Measurements from ENCODE around the gene TMEFF2. TPM values are rescaled to one million over a fixed set of nuclear protein-coding genes. Genes with fewer than 3 reads are reported as not detected.

Gene TMEFF2
- total RNA-seq, 1 donor from 2014 or later: not detected

DNA sequence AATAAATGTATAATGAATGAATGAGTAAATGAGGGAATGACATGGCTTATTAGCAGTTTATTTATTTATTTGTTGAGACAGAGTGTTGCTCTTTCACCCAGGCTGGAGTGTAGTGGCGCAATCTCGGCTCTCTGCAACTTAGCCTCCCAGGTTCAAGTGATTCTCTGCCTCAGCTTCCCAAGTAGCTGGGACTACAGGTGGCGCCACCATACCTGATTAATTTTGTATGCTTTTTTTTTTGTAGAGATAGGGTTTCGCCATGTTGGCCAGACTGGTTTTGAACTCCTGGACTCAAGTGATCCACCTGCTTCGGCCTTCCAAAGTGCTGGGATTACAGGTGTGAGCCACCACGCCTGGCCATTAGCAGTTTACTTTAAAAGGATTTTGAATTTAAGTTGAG, 247.5 kb downstream of the TMEFF2 start:
- DNase-seq (ENCODE audit: low spot score): no peak
- intact Hi-C loops (cut with DNase I): no loop called here

DNA sequence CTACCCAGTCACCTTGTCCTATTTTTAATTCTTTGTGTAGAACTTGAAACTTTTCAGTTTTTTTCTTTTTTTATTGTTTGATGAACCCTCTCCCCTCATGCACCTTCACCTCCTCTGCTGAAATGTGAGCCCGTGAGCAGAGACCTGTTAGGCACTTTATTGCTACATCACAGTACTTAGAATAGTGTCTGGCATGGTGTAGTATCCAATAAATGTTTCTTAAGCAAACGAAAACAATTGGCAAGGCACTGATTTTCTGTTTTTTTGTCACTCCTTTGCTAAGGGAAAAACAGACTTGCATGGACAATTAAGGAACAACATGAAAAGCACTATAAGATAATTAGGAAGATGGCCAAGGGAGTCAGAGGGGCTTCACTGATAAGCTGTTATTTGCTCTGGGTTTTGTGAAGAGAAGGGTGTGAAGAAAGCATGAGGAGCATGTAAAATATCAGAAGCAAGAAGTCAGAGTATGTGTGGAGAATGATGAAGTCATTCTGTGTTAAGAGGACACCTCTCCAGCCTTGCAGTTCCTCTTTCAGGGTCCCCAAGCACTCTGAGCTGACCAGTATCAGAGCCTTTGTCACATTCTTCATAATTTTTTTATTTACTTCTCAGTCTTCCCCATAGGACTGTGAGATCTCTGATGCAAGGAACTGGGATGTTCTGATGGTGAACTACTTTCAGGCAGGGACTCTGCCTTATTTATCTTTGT, 248.1 kb downstream of the TMEFF2 start:
- no peak for DNase-seq (ENCODE audit: low spot score)
- intact Hi-C loops (cut with DNase I): no loop called here

DNA sequence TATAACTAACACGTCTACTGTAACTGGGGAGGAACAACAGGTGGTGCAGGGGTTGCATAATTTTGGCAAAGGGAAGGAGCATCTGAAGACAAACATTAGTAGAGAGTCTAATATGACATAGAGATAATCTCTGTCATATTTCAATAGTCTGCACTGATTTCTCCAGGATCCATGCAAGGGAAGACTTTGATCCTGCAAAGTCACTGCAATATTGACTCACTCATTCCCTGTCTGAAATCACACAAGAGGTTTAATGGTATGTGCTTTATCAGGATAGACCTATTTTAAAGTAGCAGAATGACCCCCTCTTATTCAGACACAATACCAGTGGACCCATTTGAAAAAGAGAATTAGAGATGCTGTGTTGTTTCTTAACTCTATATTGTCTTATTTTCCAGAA, 249.1 kb downstream of the TMEFF2 start:
- no peak for DNase-seq (ENCODE audit: low spot score)
- intact Hi-C loops (cut with DNase I): no loop called here

DNA sequence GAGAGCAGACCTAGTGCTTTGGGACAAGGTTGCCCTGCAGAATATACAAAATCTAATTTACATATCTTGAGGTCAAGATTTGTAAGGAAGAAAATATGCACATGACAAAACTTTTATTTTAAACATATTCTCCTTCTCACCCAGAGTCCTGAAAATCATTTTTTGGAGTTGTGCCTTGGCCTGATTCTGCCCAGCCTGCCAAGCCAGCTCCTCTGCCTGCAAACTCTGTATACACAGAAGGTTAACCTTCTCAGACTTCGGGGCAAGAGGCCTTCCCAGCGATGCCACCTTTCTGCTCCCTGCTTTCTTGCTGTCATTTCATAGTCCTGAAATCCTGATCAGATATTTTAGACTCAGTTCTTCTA, 252.0 kb downstream of the TMEFF2 start:
- intact Hi-C loops (cut with DNase I): no loop called here
- no peak for DNase-seq (ENCODE audit: low spot score)

DNA sequence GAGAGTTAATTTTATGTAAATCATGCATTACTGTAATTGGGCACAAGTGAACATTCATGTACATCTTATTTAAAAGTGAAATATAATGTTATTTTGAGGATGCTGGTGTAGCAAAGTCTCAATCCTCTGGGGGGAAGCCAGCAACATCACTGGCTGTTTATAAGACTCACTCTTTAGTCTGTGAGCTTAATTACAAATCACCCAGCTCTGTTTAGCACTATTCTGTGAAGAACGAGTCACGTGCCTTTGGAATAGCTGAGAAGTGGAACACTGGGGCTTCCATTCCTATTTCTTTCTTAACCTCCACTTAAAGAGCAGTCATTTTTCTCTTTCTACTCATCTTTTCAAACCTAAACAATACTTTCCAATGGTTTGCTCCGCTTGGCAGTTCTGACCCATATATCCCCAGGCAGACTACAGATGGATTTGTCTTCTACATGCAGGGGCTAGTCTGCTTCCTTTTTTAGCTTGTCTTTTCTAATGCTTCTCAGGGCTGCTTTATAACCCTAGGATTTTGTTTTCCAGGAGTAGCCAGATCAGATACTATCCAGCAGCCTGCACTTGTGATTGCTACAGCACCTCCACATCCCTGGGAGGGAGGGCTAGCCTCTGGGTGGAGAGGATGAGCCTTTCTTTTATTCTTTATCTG, 252.5 kb downstream of the TMEFF2 start:
- intact Hi-C loops (cut with DNase I): no loop called here
- no peak for DNase-seq (ENCODE audit: low spot score)

DNA sequence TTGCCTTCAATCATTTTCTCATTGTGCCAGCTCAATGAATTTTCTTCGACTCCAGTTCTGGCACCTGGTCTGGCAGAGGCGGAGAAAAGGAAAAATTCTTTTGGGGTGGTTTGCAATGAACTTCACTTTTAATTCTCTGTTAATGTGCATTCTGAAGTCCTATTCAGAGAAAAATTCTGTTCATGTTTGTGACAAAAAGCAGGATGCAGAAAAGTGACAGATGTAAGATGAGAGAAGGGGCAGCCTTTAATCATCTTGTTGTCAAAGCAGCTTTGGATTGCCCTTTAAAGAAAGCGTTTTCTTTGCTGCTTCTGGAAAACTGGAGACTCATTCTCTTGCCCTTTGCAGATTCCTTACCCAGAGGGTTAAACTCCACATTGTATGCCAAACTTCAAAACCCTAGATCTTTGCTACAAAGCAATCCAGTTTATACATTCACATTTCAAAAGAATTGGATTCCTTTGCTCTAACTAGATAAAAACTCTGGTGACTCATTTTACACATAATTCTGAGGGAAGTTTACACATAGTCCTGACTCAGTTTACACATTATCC, 253.3 kb downstream of the TMEFF2 start:
- intact Hi-C loops (cut with DNase I): no loop called here
- no peak for DNase-seq (ENCODE audit: low spot score)

DNA sequence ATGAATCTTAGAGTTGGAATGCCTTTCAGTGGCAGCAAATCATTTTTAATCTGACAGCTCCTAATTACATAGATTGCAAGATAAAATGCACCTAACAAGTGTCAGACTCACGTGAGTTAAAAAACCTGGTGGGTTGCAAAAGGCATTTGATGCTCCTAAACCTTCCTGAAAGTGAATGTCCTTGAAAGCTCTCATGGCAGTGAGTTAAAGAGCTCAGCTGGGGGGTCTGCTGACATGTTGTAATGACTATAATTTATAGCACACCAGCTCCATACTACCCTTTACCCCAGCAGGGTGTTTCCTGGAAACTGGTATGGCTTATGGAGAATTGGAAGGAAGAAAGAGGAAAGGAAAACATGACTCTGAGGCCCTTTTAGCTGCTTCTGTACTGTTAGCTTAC, 256.0 kb downstream of the TMEFF2 start:
- intact Hi-C loops (cut with DNase I): no loop called here
- no peak for DNase-seq (ENCODE audit: low spot score)

DNA sequence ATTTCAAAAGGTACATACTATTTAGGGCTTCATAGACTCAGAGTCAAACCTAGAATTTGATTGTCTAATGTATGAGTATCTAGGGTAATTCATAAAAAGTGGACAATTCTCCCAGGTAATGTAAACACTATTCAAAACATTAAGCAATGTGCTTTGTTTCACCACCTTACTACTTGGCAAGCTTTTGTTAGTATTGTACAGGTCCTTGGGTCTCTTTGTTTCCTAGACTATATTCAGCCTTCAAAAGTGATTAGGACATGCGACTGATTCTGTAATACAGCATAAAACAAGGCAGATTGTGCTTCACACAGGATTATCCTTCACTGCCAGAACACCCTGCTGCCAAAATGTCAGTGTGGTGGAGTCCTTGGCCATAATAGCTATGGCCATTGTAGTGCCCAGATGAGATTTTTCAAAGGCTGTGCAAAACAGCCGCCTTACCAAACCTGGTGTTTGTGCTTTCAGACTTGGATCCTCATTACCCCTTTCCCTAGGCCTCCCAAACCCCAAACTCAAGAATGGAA, 257.8 kb downstream of the TMEFF2 start:
- DNase-seq (ENCODE audit: low spot score): no peak
- intact Hi-C loops (cut with DNase I): no loop called here

DNA sequence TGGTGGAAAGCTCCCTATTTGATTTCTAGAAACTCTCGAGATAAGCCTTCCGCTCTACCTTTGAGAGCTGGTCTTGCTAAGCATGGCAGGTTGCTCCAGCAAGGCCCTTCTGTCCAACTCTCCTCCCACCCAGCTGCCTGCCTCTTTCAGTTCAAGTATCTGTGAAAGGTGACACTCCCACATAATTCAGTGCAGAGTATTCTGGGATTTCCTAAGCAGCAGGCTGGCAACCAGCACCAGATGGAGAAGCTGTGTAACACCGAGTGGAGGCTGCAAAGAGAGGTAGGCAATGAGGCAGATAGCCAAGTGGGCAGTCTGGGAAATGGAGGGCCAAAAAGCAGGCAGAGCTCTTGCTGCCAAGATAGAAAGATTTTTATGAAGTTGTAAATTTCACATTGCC, 259.5 kb downstream of the TMEFF2 start:
- intact Hi-C loops (cut with DNase I): no loop called here
- DNase-seq (ENCODE audit: low spot score): no peak

DNA sequence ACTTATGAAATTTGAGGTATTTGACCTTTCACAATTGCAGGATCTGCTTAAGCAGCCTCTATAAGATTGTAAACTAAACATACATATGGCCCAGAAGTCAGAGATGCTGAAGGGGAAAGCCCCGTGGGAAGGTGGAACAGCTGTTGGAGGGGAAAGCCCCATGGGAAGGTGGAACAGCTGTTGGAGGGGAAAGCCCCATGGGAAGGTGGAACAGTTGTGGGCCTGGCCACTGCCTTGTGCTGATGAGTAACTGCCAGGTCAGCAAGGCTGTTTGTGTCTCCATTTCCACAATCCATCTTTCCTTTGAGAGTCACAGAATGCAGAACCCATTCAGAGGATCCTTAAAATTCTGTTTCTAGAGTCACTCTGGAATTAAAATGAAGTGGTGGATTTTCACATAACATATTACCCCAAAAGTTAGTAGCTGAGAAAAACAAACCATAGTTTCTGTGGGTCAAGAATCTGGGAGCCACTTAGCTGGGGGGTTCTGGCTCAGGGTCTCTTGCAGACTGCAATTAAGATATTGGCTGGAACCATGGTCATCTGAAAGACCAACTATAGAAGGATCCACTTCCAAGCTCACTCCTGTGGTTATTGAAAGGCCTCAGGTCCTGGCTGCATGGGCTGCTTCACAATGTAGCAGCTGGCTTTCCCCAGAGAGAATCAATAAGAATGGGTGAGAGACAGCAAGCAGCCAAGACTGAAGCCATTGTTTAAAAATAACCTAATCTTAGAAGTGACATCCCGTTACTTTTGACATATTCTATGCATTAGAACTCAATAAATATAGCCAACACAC, 261.2 kb downstream of the TMEFF2 start:
- no peak for DNase-seq (ENCODE audit: low spot score)
- intact Hi-C loops (cut with DNase I): no loop called here

DNA sequence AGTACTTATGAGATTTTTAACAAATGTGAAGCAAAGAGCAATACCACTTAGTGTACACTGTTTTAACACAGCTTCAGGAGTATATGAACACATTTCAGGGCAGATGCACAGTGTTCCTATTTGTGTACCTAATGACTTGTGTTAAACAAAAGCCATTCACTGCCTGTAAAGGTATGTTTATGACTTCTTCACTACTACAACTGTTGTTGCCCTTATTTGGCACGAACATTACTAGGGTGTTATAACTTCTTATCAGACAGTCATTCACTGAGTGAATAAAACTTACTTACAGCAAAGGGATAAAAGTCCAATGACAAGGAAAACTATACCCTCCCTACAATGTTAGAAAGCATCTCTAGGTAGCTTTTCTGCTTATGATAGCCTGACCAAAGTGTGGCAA, 262.4 kb downstream of the TMEFF2 start:
- no peak for DNase-seq (ENCODE audit: low spot score)
- intact Hi-C loops (cut with DNase I): no loop called here

DNA sequence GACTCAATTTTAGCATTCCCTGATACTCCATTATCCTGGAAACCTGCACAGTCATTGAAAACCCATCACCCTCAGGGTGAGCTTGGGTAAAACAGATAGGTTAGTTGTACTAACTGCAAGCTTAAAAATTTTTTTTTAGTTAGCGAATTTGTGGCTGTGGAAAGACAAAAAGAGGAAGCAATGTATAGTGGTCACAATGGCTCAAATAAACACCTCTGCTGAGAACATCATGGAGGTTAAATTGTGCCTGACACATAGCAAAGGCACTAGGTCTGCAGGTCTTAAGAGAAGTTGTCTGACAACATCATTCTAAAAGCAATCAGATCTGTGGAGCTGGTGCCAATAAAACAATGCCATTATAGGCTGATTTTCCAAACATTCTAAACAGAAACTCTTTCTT, 263.4 kb downstream of the TMEFF2 start:
- DNase-seq (ENCODE audit: low spot score): no peak
- intact Hi-C loops (cut with DNase I): no loop called here

DNA sequence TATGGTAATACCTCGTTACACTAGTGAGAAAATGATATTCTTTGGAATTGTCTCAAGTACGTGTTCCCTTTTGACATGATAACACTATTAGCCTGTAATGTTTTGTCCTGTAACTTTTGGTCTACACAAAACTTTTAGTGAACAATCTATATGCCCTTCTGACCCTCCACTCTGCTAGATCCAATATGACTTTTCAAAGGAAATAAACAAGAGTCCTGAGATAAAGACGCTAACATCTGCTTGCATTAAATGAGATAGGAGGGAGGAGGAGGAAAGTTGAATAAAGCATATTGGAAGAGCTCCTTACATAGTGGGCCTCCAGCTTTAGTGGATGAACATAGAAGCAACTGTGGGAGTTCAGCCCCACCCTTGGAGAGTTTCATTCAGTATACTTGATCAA, 264.5 kb downstream of the TMEFF2 start:
- no peak for DNase-seq (ENCODE audit: low spot score)
- intact Hi-C loops (cut with DNase I): no loop called here

DNA sequence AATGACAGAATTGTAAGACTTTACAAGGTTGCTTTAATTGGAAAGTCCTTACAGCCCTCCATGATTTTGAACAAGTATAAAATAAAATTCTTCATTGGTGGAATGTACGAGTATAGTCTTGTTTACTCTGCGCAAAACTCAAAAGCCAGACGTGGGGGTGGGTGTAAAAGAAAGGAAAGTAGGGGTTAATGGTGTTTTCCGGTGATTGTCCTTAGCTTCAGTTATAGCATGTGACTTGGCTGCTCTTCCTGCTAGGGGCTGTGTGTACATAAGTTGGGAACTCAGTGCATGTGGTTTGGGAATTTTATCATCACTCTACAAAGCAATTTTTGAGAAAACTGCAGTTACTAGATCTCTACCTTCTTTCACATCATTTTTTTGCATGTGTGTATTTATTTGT, 265.4 kb downstream of the TMEFF2 start:
- intact Hi-C loops (cut with DNase I): no loop called here

DNA sequence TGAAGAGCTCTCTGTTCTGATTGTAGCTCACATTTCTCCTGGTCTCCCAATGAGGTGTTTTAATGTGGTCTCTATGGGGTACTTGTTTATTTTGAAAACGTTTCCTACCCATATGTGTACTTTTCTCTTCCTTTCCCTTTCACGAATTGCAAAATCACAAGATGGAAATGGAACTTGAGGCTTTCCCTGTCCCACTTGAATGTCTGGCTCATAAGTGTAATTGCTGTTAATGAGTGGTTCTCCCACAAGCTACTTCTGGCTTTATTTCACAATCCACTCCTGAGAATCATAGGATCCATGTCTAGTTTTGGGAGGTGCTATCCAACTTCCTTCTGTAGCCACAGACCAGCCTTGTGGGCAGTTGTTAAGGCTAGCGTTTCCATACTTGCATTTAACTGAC, 266.7 kb downstream of the TMEFF2 start:
- intact Hi-C loops (cut with DNase I): no loop called here
- DNase-seq (ENCODE audit: low spot score): no peak

More for the DNA sequence above, 265.4 kb downstream of the TMEFF2 start:
- no peak for DNase-seq (ENCODE audit: low spot score)

DNA sequence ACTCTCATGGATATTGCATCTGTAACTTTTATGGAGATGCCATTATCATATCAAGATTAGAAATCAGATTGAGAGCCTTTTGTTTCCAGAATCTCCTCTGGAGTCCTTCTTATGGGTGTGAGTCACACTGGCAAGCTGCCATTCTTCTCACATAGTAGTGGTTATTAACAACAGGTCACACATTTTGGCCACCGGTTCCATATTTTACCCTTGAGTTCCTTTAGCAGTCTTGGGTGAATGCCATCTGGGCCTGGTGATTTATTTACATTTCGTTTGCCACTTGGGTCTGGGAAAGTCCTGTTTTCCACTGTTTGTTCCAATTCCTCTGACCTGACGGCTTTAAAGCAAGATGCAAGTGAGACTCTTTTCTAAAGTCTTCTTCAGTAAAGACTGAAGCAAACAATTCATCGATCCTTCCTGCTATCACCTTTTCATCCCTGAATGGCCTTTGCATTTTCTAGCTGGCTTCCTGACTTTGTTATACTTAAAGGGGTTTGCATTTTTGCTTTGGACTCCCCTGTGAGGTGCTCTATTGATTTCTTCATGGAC, 267.3 kb downstream of the TMEFF2 start:
- no peak for DNase-seq (ENCODE audit: low spot score)
- intact Hi-C loops (cut with DNase I): no loop called here

DNA sequence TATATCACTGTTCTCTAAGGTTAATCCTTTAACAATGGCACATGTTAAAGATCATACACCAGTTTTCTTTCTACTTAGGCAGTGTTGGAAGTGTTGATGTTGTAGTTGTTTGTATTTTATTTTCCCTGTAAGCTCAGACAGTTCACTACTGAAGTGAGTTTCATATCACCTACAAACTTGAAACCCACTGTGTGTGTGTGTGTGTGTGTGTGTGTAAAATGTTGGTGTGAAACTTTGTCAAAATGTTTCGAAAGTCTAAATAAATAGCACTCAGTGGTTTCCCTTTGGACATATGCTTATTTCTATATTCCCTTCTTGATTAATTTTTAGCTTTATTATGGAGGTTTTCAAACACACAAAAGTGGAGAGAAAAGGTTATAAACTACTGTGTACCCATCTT, 268.1 kb downstream of the TMEFF2 start:
- DNase-seq (ENCODE audit: low spot score): no peak
- intact Hi-C loops (cut with DNase I): no loop called here

DNA sequence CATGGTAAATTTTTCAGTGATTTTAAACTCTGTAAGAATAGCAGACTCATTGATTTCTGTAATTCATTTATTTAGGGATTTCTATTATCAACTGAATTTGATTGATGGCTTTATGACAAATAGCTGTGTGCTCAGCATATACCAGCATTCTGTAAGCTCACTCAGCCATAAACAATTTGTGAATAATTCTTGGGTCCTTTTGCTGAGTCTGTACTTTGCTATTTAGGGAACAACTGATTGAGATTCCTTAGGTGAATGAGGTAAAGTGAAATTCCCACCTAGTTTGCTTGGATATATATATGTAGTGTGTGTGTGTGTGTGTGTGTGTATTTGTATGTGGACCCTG, 271.1 kb downstream of the TMEFF2 start:
- intact Hi-C loops (cut with DNase I): no loop called here
- DNase-seq (ENCODE audit: low spot score): no peak

DNA sequence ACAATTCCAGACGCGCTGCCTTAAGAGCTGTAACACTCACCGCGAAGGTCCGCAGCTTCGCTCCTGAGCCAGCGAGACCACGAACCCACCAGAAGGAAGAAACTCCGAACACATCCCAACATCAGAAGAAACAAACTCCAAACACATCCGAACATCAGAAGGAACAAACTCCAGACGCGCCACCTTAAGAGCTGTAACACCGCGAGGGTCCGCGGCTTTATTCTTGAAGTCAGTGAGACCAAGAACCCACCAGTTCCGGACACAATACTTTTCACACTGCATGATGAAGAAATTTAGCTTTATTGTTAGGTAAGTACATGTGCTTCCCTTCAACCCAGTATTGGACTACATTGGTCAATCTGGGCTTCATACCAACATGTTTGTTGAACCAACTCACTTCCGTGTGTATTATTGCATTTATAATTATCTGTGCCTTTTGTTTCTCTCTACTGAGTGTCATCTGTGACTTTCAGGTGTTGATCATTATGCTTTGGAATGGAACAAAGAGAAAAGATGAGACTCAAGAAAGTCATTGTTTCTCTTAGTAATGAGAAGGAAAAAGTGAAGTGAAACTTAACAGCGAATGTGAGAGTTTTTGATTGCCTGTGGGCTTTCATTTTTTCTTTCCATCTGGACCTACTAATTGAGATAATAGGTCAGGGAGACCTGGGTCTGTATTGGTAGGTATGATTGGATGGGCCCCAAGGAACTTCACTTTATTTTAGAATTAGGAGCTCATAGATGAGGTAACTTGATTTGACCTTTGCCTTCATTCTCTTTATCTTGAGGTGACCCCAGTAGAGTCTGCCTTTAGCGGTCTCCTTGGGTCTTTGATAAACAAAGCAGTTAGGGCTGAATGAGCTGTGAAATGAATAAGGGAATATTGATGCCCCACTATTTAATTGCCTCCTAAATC, 271.7 kb downstream of the TMEFF2 start:
- intact Hi-C loops (cut with DNase I): no loop called here

More for the DNA sequence above, 271.7 kb downstream of the TMEFF2 start:
- no peak for DNase-seq (ENCODE audit: low spot score)

Data from cardiac septum (tissue), 1 donor.